ENCODE measurements around the gene CCDC124. TPM values are rescaled to one million over a fixed set of nuclear protein-coding genes. Genes with fewer than 3 reads are reported as not detected.

CCDC124 gene
- total RNA-seq, 6 experiments from 2014 or later: 86.3 to 115 (median 103) TPM

- H3K4me3 Mint-ChIP-seq: no peak overlapping the region
- TF ChIP-seq, protein P1, sequence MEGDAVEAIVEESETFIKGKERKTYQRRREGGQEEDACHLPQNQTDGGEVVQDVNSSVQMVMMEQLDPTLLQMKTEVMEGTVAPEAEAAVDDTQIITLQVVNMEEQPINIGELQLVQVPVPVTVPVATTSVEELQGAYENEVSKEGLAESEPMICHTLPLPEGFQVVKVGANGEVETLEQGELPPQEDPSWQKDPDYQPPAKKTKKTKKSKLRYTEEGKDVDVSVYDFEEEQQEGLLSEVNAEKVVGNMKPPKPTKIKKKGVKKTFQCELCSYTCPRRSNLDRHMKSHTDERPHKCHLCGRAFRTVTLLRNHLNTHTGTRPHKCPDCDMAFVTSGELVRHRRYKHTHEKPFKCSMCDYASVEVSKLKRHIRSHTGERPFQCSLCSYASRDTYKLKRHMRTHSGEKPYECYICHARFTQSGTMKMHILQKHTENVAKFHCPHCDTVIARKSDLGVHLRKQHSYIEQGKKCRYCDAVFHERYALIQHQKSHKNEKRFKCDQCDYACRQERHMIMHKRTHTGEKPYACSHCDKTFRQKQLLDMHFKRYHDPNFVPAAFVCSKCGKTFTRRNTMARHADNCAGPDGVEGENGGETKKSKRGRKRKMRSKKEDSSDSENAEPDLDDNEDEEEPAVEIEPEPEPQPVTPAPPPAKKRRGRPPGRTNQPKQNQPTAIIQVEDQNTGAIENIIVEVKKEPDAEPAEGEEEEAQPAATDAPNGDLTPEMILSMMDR (IDR thresholded peaks at IDR 0.05): no peak
- DNase-seq: no peak
- peaks cover 34% of the 10 kb centered on the region for H3K27me3 Mint-ChIP-seq (ENCODE audit: insufficient read depth)
- no peaks in the 10 kb centered on the region for H3K36me3 Mint-ChIP-seq (ENCODE audit: low read depth)
- no peaks in the 10 kb centered on the region for H3K4me1 Mint-ChIP-seq (ENCODE audit: low read depth)
- no peaks in the 10 kb centered on the region for H3K9me3 Mint-ChIP-seq
- H3K27ac Mint-ChIP-seq: no peak overlapping the region
Measured at GRCh38 chr19:17969096-17969792, 36.4 kb downstream of the CCDC124 start.

DNA sequence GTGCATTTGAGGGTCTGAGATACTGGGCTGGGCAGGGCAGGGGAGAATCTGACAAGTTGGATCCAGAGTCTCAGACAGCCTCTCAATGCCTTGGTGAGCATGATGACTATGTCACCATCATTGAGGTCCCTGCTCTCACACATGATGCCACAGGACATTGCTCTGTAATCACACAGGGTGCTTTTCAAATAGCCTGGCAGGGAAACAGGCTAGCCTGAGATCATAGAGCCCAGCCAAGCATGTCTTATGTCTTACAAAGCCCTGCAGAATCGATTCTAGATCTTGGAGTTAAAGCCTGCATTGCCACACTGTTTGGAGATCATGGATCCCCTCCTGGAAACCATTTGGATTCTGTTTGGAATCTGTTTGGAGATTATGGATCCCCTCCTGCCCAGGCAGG, 39.4 kb downstream of the CCDC124 start:
- TF ChIP-seq, protein P1 (IDR thresholded peaks at IDR 0.05): no peak
- Mint-ChIP-seq H3K27ac (no peak overlapping the region), H3K4me3 (no peak overlapping the region), H3K36me3 (ENCODE audit: low read depth) (no peaks in the 10 kb centered on the region), H3K27me3 (ENCODE audit: insufficient read depth) (peaks cover 17% of the 10 kb centered on the region), H3K4me1 (ENCODE audit: low read depth) (no peaks in the 10 kb centered on the region), H3K9me3 (no peaks in the 10 kb centered on the region)
- no peak for DNase-seq

DNA sequence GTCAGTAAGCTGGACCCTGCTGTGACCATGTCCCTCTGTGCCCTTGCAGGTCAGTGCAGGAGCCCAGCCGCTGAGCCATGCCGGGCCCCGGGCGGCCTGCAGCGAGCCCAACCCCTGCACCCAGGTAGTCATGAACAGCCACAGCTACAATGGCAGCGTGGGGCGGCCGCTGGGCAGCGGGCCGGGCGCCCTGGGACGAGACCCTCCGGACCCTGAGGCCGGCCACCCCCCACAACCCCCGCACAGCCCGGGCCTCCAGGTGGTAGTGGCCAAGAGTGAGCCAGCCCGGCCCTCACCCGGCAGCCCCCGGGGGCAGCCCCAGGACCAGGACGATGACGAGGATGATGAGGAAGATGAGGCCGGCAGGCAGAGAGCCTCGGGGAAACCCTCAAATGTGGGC, 40.9 kb downstream of the CCDC124 start:
- Mint-ChIP-seq H3K4me1 (ENCODE audit: low read depth) (no peaks in the 10 kb centered on the region), H3K36me3 (ENCODE audit: low read depth) (no peaks in the 10 kb centered on the region), H3K27me3 (ENCODE audit: insufficient read depth) (peaks cover 11% of the 10 kb centered on the region), H3K9me3 (no peaks in the 10 kb centered on the region), H3K27ac (no peak overlapping the region), H3K4me3 (no peak overlapping the region)
- TF ChIP-seq, protein P1 (IDR thresholded peaks at IDR 0.05): no peak
- no peak for DNase-seq

DNA sequence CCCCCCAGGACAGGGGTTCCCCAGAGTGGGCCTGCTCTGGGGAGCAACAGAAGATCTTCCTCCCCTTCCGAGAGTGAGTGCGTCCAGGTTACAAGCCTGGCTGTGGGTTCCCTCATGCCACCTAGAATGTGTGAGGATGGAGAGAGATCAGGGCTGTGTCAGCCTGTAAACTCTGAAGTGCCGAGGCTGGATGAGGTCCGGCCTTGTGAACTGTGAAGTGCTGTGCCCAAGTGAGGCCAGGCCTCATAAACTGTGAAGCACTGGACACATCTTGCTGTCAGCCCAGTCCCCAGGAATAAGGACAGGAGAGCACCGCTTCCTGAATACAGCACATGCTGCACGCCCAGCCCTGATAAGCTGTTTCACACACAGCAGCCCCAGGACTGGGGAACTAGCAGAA, 41.7 kb downstream of the CCDC124 start:
- Mint-ChIP-seq H3K9me3 (no peaks in the 10 kb centered on the region), H3K4me1 (ENCODE audit: low read depth) (no peaks in the 10 kb centered on the region), H3K27me3 (ENCODE audit: insufficient read depth) (peaks cover 11% of the 10 kb centered on the region), H3K4me3 (no peak overlapping the region), H3K36me3 (ENCODE audit: low read depth) (no peaks in the 10 kb centered on the region), H3K27ac (no peak overlapping the region)
- no peak for DNase-seq
- TF ChIP-seq, protein P1 (IDR thresholded peaks at IDR 0.05): no peak

DNA sequence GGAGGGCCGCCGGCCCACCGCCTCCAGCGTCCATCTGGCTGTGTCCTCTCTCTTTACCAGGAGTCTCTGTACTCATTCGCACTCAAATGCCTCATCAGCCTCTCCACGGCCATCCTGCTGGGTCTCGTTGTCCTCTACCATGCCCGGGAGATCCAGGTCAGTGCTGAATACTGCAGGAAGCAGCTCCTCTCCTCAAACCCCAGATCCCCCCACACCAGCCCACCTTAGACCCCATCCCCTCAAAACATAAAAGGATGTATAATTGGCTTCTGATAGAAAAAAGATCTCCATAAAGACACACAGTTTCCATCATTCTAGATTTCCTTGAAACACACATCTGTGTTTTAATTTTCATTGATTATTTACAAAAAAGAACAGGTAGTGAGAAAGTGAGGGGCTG, 42.2 kb downstream of the CCDC124 start:
- no peaks in the 10 kb centered on the region for H3K9me3 Mint-ChIP-seq
- H3K27me3 Mint-ChIP-seq (ENCODE audit: insufficient read depth): peaks cover 11% of the 10 kb centered on the region
- DNase-seq: no peak
- no peak overlapping the region for H3K4me3 Mint-ChIP-seq
- H3K4me1 Mint-ChIP-seq (ENCODE audit: low read depth): no peaks in the 10 kb centered on the region
- H3K27ac Mint-ChIP-seq: no peak overlapping the region
- TF ChIP-seq, protein P1 (IDR thresholded peaks at IDR 0.05): no peak
- no peaks in the 10 kb centered on the region for H3K36me3 Mint-ChIP-seq (ENCODE audit: low read depth)
